DMS 273 treated with DMSO at 0.1 percent for 48 hours (cell line): ENCODE measurements around the gene TM4SF4.

ENCODE experiments used
- DNase-seq: peaks from one replicate; lab custom pipeline; 2025; lab: John Stamatoyannopoulos, UW

The TM4SF4 gene

DNA sequence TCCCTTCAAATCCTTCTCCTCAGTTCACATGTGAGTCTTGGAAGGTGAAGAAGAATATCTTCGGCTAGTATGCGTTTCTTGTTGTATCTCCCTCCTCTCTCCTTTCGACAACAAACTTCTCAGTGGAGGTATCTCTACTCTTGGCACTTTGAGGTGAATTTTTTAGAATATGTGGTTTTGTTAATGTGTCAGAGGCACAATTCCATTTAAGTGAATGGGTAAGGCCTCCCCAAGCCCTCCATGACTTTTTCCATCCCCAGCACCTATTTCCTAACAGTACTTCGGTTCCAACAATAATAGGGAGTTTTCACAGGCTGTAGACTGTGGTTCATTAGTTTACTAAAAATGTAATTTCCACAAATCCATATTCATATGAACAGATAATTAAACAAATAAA is 74.2 kb downstream of the TM4SF4 start:
- no peak for DNase-seq

GRCh38 chr3:149551500-149551899 is 77.0 kb downstream of the TM4SF4 start:
- DNase-seq = no peak

DNA sequence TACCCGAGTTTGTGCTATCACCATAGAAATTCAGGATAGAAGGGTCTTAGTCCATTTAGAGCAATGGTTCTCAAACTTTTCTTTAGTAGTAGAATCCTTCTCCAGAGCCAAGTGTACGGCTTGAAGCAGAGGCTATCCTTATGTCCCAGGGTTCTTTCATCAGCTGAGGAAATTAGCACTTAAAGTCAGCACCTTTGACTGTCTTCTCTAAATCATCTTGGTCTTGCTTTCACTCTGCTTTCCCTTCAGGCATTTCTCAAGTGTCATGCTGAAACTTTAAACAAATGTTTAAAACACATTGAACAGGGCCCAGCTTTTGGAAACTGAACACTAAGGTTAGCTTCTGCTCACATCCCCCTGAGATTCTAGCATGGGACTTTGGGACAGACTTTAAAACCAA is 78.2 kb downstream of the TM4SF4 start:
- DNase-seq = no peak
